A549 (cell line): Measurements from ENCODE around the gene DDX4. TPM values are rescaled to one million over a fixed set of nuclear protein-coding genes. Genes with fewer than 3 reads are reported as not detected.

Source experiments
- ATAC-seq, 2 experiments: fragments of 200-7000 bp in 1 of 2; fragments of >200 bp in 1 of 2; cut with Nextera tagmentation in 1 of 2; cut with Tn5 transposase in 1 of 2; 3 replicates each; pipeline versions ENCODE4 v1.8.0 to v1.9.1; 2018 to 2020; ENCODE audit warnings: mild to moderate bottlenecking in 1 of 2, moderate library complexity in 1 of 2
- CTCF ChIA-PET: fragments of 300-600 bp; sonication (Branson Sonifier 250); formaldehyde crosslinking; extraction: SDS; loops from one replicate; lab custom pipeline; 2021; ENCODE audit warnings: antibody characterized with exemption, inconsistent platforms; lab: Yijun Ruan, JAX
- POLR2A ChIA-PET: fragments of 350-600 bp; formaldehyde crosslinking; extraction: SDS; loops from one replicate; lab custom pipeline; 2021; ENCODE audit warnings: antibody characterized with exemption, inconsistent platforms; lab: Yijun Ruan, JAX
- DNase-seq, 2 experiments: peaks; one replicate each; pipeline versions ENCODE4 v3.0.0 to v3.0.0-alpha.2; 2011 to 2016; ENCODE audit warnings: low read depth in 1 of 2, low spot score in 1 of 2
- FAIRE-seq: peaks from 2 replicates; lab custom pipeline; 2011; peaks lifted over from hg19 to GRCh38; lab: Jason Lieb, UNC
- H3K27ac ChIP-seq, 2 experiments: fragments of >200 bp; sonication (Bioruptor Twin); formaldehyde crosslinking; 3 replicates each; pipeline ENCODE4 v1.5.1; 2016 to 2017
- H3K4me1 ChIP-seq: fragments of >200 bp; sonication (Bioruptor Twin); formaldehyde crosslinking; 3 replicates; pipeline ENCODE4 v1.6.1; 2016
- H3K4me2 ChIP-seq: fragments of >200 bp; sonication (Bioruptor Twin); formaldehyde crosslinking; 3 replicates; pipeline ENCODE4 v1.6.1; 2016
- H3K4me3 ChIP-seq: fragments of >200 bp; sonication (Bioruptor Twin); formaldehyde crosslinking; 3 replicates; pipeline ENCODE4 v1.5.1; 2016
- H3K9me3 ChIP-seq: fragments of >200 bp; sonication (Bioruptor Twin); formaldehyde crosslinking; 3 replicates; pipeline ENCODE4 v1.6.1; 2016
- BCL3 ChIP-seq: fragments of >200 bp; sonication (Bioruptor Twin); formaldehyde crosslinking; IDR thresholded peaks from 3 replicates; pipeline ENCODE4 v1.6.1; 2016
- BHLHE40 ChIP-seq: IDR thresholded peaks from 2 replicates; pipeline ENCODE4 v1.6.1; 2012; ENCODE audit warnings: low read depth, low read length, inconsistent platforms
- CBX2 ChIP-seq: fragments of 200-600 bp; sonication (generic); IDR thresholded peaks from 2 replicates; pipeline ENCODE4 v1.6.1; 2016; ENCODE audit warnings: low read depth, mild to moderate bottlenecking, borderline replicate concordance
- CBX8 ChIP-seq: fragments of 200-600 bp; sonication (generic); IDR thresholded peaks from 2 replicates; pipeline ENCODE4 v1.6.1; 2016
- CHD4 ChIP-seq: fragments of 200-600 bp; sonication (generic); IDR thresholded peaks from 2 replicates; pipeline ENCODE4 v1.6.1; 2016; ENCODE audit warnings: antibody characterized with exemption, mild to moderate bottlenecking, borderline replicate concordance
- EP300 ChIP-seq, 2 experiments: fragments of >200 bp; sonication (Bioruptor Twin); formaldehyde crosslinking; IDR thresholded peaks; 2 replicates in 1 of 2; 3 replicates in 1 of 2; pipeline ENCODE4 v1.6.1; 2016 to 2017
- FOSB ChIP-seq: fragments of 250-450 bp; sonication (Bioruptor Pico); IDR thresholded peaks from 2 replicates; pipeline ENCODE4 v1.5.0; 2020; ENCODE audit warnings: mild to moderate bottlenecking, moderate library complexity
- HDAC2 ChIP-seq: fragments of 200-600 bp; sonication (generic); IDR thresholded peaks from 2 replicates; pipeline ENCODE4 v1.6.1; 2016
- HOXA7 ChIP-seq: fragments of 250-450 bp; sonication (Bioruptor Pico); IDR thresholded peaks from 2 replicates; pipeline ENCODE4 v1.5.0; 2020; ENCODE audit warnings: mild to moderate bottlenecking, moderate library complexity
- HOXB13 ChIP-seq: fragments of 250-450 bp; sonication (Bioruptor Pico); IDR thresholded peaks from 2 replicates; pipeline ENCODE4 v1.5.0; 2020; ENCODE audit warnings: low read depth, mild to moderate bottlenecking, moderate library complexity
- HOXB5 ChIP-seq: fragments of 250-450 bp; sonication (Bioruptor Pico); IDR thresholded peaks from 2 replicates; pipeline ENCODE4 v1.5.0; 2020; ENCODE audit warnings: mild to moderate bottlenecking, moderate library complexity
- MAFK ChIP-seq: fragments of 450-650 bp; IDR thresholded peaks from 2 replicates; pipeline ENCODE4 v1.6.1; 2014; ENCODE audit not compliant: partially characterized antibody
- MAZ ChIP-seq: fragments of 150-350 bp; IDR thresholded peaks from 2 replicates; pipeline ENCODE4 v1.6.1; 2014; ENCODE audit warnings: antibody characterized with exemption, low read depth, low read length, borderline replicate concordance
- NFE2L2 ChIP-seq: fragments of 150-350 bp; conservative IDR thresholded peaks from 2 replicates; pipeline ENCODE4 v1.6.1; 2014; ENCODE audit warnings: low read length
- POLR2A ChIP-seq: IDR thresholded peaks from 2 replicates; pipeline ENCODE4 v1.6.1; 2012; ENCODE audit warnings: mild to moderate bottlenecking, low read length
- RARB ChIP-seq: fragments of 250-450 bp; sonication (Bioruptor Pico); IDR thresholded peaks from 2 replicates; pipeline ENCODE4 v1.8.0; 2021; ENCODE audit warnings: mild to moderate bottlenecking, moderate library complexity
- RFX5 ChIP-seq: fragments of 450-650 bp; IDR thresholded peaks from 2 replicates; pipeline ENCODE4 v1.7.1; 2014; ENCODE audit warnings: antibody characterized with exemption, mild to moderate bottlenecking, moderate library complexity
- SMC3 ChIP-seq: fragments of >200 bp; sonication (Bioruptor Twin); formaldehyde crosslinking; IDR thresholded peaks from 3 replicates; pipeline ENCODE4 v1.6.1; 2018; ENCODE audit warnings: inconsistent platforms
- WGBS: methylation state at CpG from one replicate; pipeline ENCODE4 v1.1.6; 2017; ENCODE audit errors: missing lambda C conversion rate; 5-methylcytosine and 5-hydroxymethylcytosine counted together
- polyA plus RNA-seq, 4 experiments: library from polyadenylated mRNA; depleted of rRNA in 3 of 4; stranded (reverse); fragments of >200 nt; fragmentation: RNase III in 1 of 4; extraction: RNeasy Plus Mini Kit Qiagen cat#74134 plus additional on column Dnase treatment in 1 of 4; gene quantifications; 2 replicates in 3 of 4; 3 replicates in 1 of 4; pipeline ENCODE4 v1.2.3, GENCODE V29; 2011 to 2017
- TF ChIP-seq, protein P1 (sequence below): fragments of 250-450 bp; sonication (Bioruptor Pico); IDR thresholded peaks from 2 replicates; pipeline ENCODE4 v1.5.0; 2020; ENCODE audit warnings: low read depth, mild to moderate bottlenecking, moderate library complexity
- TF ChIP-seq, protein P2 (sequence below): IDR thresholded peaks from 2 replicates; pipeline ENCODE4 v1.6.1; 2012; ENCODE audit warnings: low read depth, borderline replicate concordance
- TF ChIP-seq, protein P3 (sequence below): fragments of >200 bp; sonication (Bioruptor Twin); formaldehyde crosslinking; IDR thresholded peaks from 2 replicates; pipeline ENCODE4 v1.6.1; 2016

Gene DDX4
- polyA plus RNA-seq, 2 of the 4 experiments (the other 2 are of a cell fraction): 0.09 TPM; not detected in 1

DNA sequence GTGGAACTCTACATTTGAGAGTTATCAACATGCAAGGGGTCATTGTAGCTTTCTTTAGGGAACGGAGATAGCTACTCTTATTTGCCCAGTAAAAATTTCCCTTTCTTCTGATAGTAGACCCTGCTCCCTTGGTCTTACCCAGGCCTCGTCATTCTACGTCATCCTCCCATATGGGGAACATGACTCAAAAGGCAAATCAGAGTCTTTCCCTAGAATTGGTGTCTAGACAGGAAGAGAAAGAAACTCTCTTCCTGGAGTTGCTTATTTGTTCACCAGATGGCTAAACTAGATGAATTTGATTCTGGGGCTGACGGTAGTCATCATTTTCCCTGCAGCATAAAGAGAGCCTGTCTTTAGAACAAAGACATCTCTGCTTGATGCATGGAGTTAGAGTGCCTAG is 13.6 kb upstream of the DDX4 start:
- no peak overlapping the region for H3K4me3 ChIP-seq
- no peak overlapping the region for H3K27ac ChIP-seq
- TF ChIP-seq BCL3 (no peak), FOSB (CRISPR knock-in tag) (no peak), CHD4 (no peak), MAFK (no peak), EP300 (IDR thresholded peaks at IDR 0.05) (no peak), NFE2L2 (no peak), MAZ (no peak), SMC3 (no peak), BHLHE40 (no peak), HOXB13 (CRISPR knock-in tag) (no peak), CBX2 (no peak)
- TF ChIP-seq, protein P1, sequence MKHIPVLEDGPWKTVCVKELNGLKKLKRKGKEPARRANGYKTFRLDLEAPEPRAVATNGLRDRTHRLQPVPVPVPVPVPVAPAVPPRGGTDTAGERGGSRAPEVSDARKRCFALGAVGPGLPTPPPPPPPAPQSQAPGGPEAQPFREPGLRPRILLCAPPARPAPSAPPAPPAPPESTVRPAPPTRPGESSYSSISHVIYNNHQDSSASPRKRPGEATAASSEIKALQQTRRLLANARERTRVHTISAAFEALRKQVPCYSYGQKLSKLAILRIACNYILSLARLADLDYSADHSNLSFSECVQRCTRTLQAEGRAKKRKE: no peak
- TF ChIP-seq, protein P2, sequence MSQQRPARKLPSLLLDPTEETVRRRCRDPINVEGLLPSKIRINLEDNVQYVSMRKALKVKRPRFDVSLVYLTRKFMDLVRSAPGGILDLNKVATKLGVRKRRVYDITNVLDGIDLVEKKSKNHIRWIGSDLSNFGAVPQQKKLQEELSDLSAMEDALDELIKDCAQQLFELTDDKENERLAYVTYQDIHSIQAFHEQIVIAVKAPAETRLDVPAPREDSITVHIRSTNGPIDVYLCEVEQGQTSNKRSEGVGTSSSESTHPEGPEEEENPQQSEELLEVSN: no peak
- TF ChIP-seq, protein P3, sequence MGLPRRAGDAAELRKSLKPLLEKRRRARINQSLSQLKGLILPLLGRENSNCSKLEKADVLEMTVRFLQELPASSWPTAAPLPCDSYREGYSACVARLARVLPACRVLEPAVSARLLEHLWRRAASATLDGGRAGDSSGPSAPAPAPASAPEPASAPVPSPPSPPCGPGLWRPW: no peak
- DNase-seq (no peak), FAIRE-seq (no peak), ATAC-seq (no peak)
- H3K4me1 ChIP-seq: no peaks in the 10 kb centered on the region
- CTCF ChIA-PET: no interaction called here
- POLR2A ChIA-PET: no interaction called here
- WGBS: 88% methylated on average over 4 of the region's 4 CpGs
- no peaks in the 10 kb centered on the region for H3K9me3 ChIP-seq
- no peak overlapping the region for H3K4me2 ChIP-seq

DNA sequence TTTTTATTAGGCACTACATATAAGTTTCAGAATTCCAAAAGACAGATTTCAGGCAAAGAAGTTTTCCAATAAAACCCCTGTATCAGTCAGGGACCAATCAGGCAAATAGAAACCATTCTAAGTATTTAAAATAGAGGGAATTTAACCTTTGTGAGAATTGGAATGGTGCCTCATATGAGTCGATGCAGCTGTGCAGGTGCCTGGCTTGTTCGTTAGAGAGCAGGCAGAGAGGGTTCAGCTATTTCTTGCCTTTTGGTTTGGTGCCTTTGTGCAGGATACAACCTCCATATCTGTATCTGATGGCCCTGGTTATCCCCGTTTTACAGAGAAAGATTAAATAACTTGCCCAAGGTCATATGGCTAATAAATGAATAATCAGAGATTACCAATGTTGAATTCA is 6.0 kb upstream of the DDX4 start:
- Histone ChIP-seq H3K4me1 (no peaks in the 10 kb centered on the region), H3K27ac (no peak overlapping the region), H3K4me3 (no peak overlapping the region), H3K4me2 (no peak overlapping the region), H3K9me3 (no peaks in the 10 kb centered on the region)
- no peak for TF ChIP-seq RFX5
- TF ChIP-seq HOXB5 (CRISPR knock-in tag): no peak
- no peak for TF ChIP-seq NFE2L2
- no peak for TF ChIP-seq CBX8
- TF ChIP-seq FOSB (CRISPR knock-in tag): no peak
- TF ChIP-seq EP300 (IDR thresholded peaks at IDR 0.05): no peak
- TF ChIP-seq HOXA7 (CRISPR knock-in tag): no peak
- TF ChIP-seq, protein P3: no peak
- TF ChIP-seq SMC3: no peak
- TF ChIP-seq BHLHE40: no peak
- TF ChIP-seq RARB (CRISPR knock-in tag): no peak
- TF ChIP-seq HDAC2: no peak
- TF ChIP-seq CBX2: no peak
- no peak for ATAC-seq
- CTCF ChIA-PET: no interaction called here
- WGBS: 54% methylated on average over 3 of the region's 3 CpGs
- no peak for FAIRE-seq
- DNase-seq: no peak
- POLR2A ChIA-PET: no interaction called here

DNA sequence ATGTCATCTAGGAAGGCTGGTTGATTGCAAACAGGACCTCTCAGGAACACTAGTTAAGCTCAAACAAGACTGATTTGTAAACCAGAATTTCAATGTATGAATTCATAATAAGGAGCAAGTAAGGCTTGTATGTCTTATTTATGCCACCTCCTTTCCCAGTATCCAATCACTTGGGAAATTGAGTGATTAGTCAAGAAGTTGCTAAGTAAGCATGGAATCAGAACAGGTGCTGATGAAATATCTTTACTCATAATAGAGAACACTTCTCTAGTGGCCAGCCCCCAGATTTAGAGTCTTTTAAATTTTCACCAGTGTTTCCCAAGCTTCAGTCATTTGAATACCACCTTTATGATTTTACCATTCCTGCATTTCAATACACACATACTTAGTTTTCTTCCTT is 5.3 kb upstream of the DDX4 start:
- FAIRE-seq (no peak), ATAC-seq (no peak), DNase-seq (no peak)
- Histone ChIP-seq H3K4me2 (no peak overlapping the region), H3K4me3 (no peak overlapping the region), H3K4me1 (no peaks in the 10 kb centered on the region), H3K9me3 (no peaks in the 10 kb centered on the region), H3K27ac (no peak overlapping the region)
- ChIA-PET CTCF (no interaction called here), POLR2A (no interaction called here)
- no peak for TF ChIP-seq POLR2A
